Activated CD4-positive, CD25-positive, alpha-beta regulatory T cell treated with anti-CD3 and anti-CD28 coated beads, Interleukin-2, amount 50 U/mL, for 72 hours (primary cell): Measurements from ENCODE around the gene SARS1.
"Not testable (repeated sequence)": the region's sequence is repeated elsewhere in the genome, so short reads cannot be mapped to it uniquely, and the experiment has no call there.

Source experiments
- DNase-seq: peaks from one replicate; pipeline ENCODE4 v3.0.0; 2021

Gene SARS1

GRCh38 chr1:109279615-109280278 is 66.0 kb downstream of the SARS1 start:
- no peak for DNase-seq

DNA sequence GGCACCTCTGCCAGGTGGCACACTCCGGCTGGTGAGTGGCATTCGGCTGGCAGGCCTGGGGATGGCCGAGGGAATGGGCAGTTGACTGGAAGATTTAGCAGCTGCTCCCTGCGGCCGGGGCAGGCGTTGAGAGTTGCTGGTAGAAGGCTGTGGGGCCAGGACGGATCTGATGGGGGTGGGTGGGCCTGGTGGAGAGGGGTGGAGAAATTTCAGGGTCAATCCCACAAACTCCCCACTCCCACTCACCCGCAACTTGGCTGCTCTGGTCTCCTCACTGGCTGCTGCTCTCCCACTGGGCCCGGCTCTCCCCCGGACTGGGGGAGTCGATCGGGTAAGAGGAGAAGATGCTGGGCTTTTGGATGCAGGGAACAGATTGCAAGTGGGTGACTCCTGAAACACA is 67.1 kb downstream of the SARS1 start:
- DNase-seq, result no peak

DNA sequence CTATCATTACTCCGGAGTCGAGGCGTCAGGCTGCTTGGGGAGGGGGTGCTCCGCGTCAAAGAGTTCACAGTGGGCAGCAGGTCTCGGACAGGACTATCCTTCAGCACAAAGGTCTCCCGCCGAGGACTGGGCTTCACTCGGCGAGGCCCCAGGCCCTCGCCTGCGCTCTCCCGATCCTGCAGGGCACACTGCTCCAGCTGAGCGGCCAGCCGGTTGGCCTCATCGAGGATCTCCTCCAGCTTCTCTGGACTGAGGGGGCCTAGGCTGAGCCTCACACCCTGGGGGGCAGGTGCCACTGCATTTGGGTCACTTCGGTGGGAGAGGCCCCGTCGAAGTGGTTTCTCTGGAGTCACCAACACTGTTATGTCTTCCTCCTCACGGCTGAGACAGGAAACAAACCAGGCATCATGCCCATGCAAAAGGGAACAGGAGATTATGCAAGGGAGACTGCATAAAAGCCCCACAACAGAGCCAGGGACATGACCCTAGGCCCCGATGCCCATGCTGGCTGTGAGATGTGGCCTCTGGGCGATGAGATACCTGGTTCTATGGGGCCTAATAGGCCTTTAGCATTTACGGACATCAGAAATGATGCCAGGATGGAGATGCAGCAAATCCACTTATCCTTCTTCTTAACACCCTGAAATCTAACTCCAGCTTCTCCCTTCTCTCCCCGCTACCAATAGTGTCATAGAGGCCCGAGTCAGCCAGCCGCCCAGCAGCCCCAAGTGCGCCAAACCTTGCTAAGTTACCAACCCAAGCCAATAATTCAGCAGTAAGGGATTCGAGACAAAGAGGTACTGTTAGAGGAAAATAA is 68.2 kb downstream of the SARS1 start:
- DNase-seq, result no peak

GRCh38 chr1:109282497-109282951 is 68.8 kb downstream of the SARS1 start:
- DNase-seq, result no peak

GRCh38 chr1:109282952-109283747 is 69.4 kb downstream of the SARS1 start, which contains the start of gene PSRC1:
TSS of gene PSRC1 (minus strand) at chr1:109283145.
- peak; percentile 91 for DNase-seq

DNA sequence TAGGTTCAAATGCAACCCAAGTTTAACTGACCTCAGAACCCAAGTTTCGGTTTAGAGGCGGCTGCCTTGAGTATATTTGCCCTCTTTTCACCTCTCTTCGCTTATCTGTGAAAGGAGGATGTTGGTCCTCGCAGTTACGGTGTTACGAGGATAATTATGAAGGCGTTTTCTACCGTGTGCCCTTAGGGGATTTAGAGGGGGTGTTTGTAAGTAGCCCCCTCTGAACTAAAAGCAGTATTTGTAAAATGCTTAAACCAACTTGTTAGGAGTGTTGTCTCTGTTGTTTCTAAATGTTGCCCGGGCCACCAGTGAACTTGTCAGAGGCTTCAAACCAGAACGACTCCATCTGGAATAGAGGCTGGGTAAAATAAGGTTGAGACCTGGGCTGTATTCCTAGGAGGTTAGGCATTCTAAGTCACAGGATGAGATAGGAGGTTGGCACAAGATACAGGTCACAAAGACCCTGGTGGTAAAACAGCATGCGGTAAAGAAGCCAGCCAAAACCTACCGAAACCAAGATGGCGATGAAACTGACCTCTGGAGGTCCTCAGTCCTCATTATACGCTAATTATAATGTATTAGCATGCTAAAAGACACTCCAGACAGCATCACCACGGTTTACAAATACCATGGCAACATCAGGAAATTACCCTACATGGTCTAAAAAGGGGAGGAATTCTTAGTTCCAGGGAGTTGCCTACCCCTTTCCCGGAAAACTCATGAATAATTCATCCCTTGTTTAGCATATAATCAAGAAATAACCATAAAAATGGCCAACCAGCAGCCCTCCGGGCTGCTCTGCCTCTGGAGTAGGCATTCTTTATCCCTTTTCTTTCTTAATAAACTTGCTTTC is 70.3 kb downstream of the SARS1 start:
- no peak for DNase-seq

DNA sequence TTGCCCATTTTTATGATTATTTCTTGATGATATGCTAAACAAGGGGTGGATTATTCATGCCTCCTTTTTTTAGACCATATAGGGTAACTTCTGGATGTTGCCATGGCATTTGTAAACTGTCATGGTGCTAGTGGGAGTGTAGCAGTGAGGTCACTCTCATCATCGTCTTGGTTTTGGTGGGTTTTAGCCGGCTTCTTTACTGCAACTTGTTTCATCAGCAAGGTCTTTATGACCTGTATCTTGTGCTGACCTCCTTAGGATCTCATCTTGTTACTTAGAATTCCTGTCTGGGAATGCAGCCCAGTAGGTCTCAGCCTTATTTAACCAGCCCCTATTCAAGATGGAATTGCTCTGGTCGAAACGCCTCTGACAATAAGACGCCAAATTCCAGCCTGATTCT is 73.0 kb downstream of the SARS1 start:
- DNase-seq, result not testable (repeated sequence)
